GM23338 (cell line): Measurements from ENCODE around the gene RASGRP4. TPM values are rescaled to one million over a fixed set of nuclear protein-coding genes. Genes with fewer than 3 reads are reported as not detected.

Experiments
- ATAC-seq: fragments of 200-7000 bp; cut with Tn5 transposase; 3 replicates; pipeline ENCODE4 v1.9.1; 2020
- DNase-seq: peaks from one replicate; pipeline ENCODE4 v3.0.0-alpha.2; 2015; ENCODE audit warnings: low spot score
- H2AFZ ChIP-seq: fragments of 200-600 bp; sonication (generic); 2 replicates; pipeline ENCODE4 v1.8.0; 2016; ENCODE audit warnings: antibody characterized with exemption, mild to moderate bottlenecking, moderate library complexity
- H3F3A ChIP-seq: fragments of 200-600 bp; sonication (generic); replicated peaks from 2 replicates; pipeline ENCODE4 v1.8.0; 2017; ENCODE audit warnings: antibody characterized with exemption, mixed run types, low read depth
- H3K27ac ChIP-seq: fragments of 200-600 bp; sonication (generic); 2 replicates; pipeline ENCODE4 v1.6.1; 2016; ENCODE audit warnings: low read depth
- H3K27me3 ChIP-seq: fragments of 200-600 bp; sonication (generic); 2 replicates; pipeline ENCODE4 v1.8.0; 2016; ENCODE audit warnings: mild to moderate bottlenecking, mixed run types, moderate library complexity; ENCODE audit not compliant: insufficient read depth
- H3K36me3 ChIP-seq: fragments of 200-600 bp; sonication (generic); 2 replicates; pipeline ENCODE4 v1.8.0; 2016; ENCODE audit warnings: mild to moderate bottlenecking; ENCODE audit not compliant: insufficient read depth
- H3K4me1 ChIP-seq: fragments of 200-600 bp; sonication (generic); 2 replicates; pipeline ENCODE4 v1.8.0; 2016; ENCODE audit warnings: mild to moderate bottlenecking, moderate library complexity; ENCODE audit not compliant: insufficient read depth
- H3K4me2 ChIP-seq: fragments of 200-600 bp; sonication (generic); 2 replicates; pipeline ENCODE4 v1.7.1; 2017; ENCODE audit warnings: mixed run types
- H3K4me3 ChIP-seq: fragments of 200-600 bp; sonication (generic); 2 replicates; pipeline ENCODE4 v1.6.1; 2016; ENCODE audit warnings: mixed run types
- H3K79me2 ChIP-seq: fragments of 200-600 bp; sonication (generic); replicated peaks from 2 replicates; pipeline ENCODE4 v1.8.0; 2017; ENCODE audit warnings: mild to moderate bottlenecking; ENCODE audit not compliant: insufficient read depth
- H3K9me2 ChIP-seq: fragments of 200-600 bp; sonication (generic); 2 replicates; pipeline ENCODE4 v1.8.0; 2017; ENCODE audit not compliant: insufficient read depth
- H4K20me1 ChIP-seq: fragments of 200-600 bp; sonication (generic); replicated peaks from 2 replicates; pipeline ENCODE4 v1.8.0; 2017; ENCODE audit warnings: mild to moderate bottlenecking; ENCODE audit not compliant: insufficient read depth
- H3K27ac Mint-ChIP-seq: 2 replicates; pipeline ENCODE4 v1.8.0; 2020; ENCODE audit warnings: inconsistent platforms, mild to moderate bottlenecking, moderate library complexity, mixed read lengths
- H3K27me3 Mint-ChIP-seq: 3 replicates; pipeline ENCODE4 v1.8.0; 2022; ENCODE audit warnings: low read depth, mild to moderate bottlenecking, moderate library complexity, mixed read lengths, inconsistent platforms; ENCODE audit not compliant: insufficient read depth, poor library complexity
- H3K36me3 Mint-ChIP-seq: 3 replicates; pipeline ENCODE4 v1.8.0; 2021; ENCODE audit warnings: low read depth, mild to moderate bottlenecking, inconsistent platforms, moderate library complexity, mixed read lengths
- H3K4me1 Mint-ChIP-seq: 3 replicates; pipeline ENCODE4 v1.8.0; 2020; ENCODE audit warnings: mild to moderate bottlenecking, inconsistent platforms, mixed read lengths
- H3K4me3 Mint-ChIP-seq: 3 replicates; pipeline ENCODE4 v1.8.0; 2021; ENCODE audit warnings: moderate library complexity, mild to moderate bottlenecking, inconsistent platforms, mixed read lengths
- H3K9me3 Mint-ChIP-seq: 3 replicates; pipeline ENCODE4 v1.8.0; 2020; ENCODE audit warnings: moderate library complexity, mild to moderate bottlenecking, inconsistent platforms, mixed read lengths
- CREB1 ChIP-seq: fragments of 250-450 bp; sonication (Bioruptor Pico); IDR thresholded peaks from 2 replicates; pipeline ENCODE4 v1.5.0; 2020; ENCODE audit warnings: low read depth, mild to moderate bottlenecking, moderate library complexity
- JUNB ChIP-seq: IDR thresholded peaks from one replicate; pipeline ENCODE4 v1.6.1; 2016; ENCODE audit warnings: antibody characterized with exemption; ENCODE audit not compliant: unreplicated experiment
- NANOG ChIP-seq: IDR thresholded peaks from 2 replicates; pipeline ENCODE4 v1.6.1; 2016; ENCODE audit warnings: antibody characterized with exemption, borderline replicate concordance
- POLR2AphosphoS5 ChIP-seq: IDR thresholded peaks from 2 replicates; pipeline ENCODE4 v1.6.1; 2016; ENCODE audit warnings: antibody characterized with exemption, low read depth
- STAT1 ChIP-seq: IDR thresholded peaks from one replicate; pipeline ENCODE4 v1.6.1; 2016; ENCODE audit warnings: antibody characterized with exemption; ENCODE audit not compliant: unreplicated experiment
- ZNF114 ChIP-seq: fragments of 250-450 bp; sonication (Bioruptor Pico); IDR thresholded peaks from 2 replicates; pipeline ENCODE4 v1.5.0; 2020; ENCODE audit warnings: mild to moderate bottlenecking, moderate library complexity
- polyA plus RNA-seq: library from polyadenylated mRNA; unstranded; fragments of >200 nt; fragmentation: Nextera tagmentation; extraction: Ambion mirVana; gene quantifications from 2 replicates; pipeline ENCODE4 v1.2.1, GENCODE V29; 2016
- total RNA-seq: library from RNA; depleted of rRNA; stranded (reverse); fragments of >200 nt; shearing (Covaris generic); gene quantifications from 2 replicates; pipeline ENCODE4 v1.2.3, GENCODE V29; 2014
- TF ChIP-seq, protein P1 (sequence below): fragments of 250-450 bp; sonication (Bioruptor Pico); IDR thresholded peaks from 2 replicates; pipeline ENCODE4 v1.5.0; 2020; ENCODE audit warnings: mild to moderate bottlenecking, moderate library complexity
- TF ChIP-seq, protein P2 (sequence below): IDR thresholded peaks from one replicate; pipeline ENCODE4 v1.6.1; 2018; ENCODE audit warnings: antibody characterized with exemption; ENCODE audit not compliant: unreplicated experiment

Gene RASGRP4
- total and polyA plus RNA-seq, 2 experiments from 2014 or later: 1.6 to 3.6 TPM

DNA sequence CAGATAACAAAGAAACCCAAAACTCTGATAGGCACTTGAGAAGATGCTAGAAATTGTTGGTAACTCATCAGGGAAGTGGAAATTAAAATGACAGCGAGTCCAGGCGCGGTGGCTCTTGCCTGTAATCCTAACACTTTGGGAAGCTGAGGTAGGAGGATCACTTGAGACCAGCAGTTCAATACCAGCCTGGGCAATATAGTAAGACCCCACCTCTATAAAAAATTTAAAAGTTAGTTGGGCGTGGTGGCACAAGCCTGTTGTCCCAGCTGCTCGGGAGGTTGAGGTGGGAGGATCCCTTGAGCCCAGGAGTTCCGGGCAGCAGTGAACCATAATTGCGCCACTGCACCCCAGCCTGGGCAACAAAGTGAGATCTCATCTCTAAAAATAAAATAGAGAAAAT, 4.9 kb upstream of the RASGRP4 start (continued):
- TF ChIP-seq, protein P1, sequence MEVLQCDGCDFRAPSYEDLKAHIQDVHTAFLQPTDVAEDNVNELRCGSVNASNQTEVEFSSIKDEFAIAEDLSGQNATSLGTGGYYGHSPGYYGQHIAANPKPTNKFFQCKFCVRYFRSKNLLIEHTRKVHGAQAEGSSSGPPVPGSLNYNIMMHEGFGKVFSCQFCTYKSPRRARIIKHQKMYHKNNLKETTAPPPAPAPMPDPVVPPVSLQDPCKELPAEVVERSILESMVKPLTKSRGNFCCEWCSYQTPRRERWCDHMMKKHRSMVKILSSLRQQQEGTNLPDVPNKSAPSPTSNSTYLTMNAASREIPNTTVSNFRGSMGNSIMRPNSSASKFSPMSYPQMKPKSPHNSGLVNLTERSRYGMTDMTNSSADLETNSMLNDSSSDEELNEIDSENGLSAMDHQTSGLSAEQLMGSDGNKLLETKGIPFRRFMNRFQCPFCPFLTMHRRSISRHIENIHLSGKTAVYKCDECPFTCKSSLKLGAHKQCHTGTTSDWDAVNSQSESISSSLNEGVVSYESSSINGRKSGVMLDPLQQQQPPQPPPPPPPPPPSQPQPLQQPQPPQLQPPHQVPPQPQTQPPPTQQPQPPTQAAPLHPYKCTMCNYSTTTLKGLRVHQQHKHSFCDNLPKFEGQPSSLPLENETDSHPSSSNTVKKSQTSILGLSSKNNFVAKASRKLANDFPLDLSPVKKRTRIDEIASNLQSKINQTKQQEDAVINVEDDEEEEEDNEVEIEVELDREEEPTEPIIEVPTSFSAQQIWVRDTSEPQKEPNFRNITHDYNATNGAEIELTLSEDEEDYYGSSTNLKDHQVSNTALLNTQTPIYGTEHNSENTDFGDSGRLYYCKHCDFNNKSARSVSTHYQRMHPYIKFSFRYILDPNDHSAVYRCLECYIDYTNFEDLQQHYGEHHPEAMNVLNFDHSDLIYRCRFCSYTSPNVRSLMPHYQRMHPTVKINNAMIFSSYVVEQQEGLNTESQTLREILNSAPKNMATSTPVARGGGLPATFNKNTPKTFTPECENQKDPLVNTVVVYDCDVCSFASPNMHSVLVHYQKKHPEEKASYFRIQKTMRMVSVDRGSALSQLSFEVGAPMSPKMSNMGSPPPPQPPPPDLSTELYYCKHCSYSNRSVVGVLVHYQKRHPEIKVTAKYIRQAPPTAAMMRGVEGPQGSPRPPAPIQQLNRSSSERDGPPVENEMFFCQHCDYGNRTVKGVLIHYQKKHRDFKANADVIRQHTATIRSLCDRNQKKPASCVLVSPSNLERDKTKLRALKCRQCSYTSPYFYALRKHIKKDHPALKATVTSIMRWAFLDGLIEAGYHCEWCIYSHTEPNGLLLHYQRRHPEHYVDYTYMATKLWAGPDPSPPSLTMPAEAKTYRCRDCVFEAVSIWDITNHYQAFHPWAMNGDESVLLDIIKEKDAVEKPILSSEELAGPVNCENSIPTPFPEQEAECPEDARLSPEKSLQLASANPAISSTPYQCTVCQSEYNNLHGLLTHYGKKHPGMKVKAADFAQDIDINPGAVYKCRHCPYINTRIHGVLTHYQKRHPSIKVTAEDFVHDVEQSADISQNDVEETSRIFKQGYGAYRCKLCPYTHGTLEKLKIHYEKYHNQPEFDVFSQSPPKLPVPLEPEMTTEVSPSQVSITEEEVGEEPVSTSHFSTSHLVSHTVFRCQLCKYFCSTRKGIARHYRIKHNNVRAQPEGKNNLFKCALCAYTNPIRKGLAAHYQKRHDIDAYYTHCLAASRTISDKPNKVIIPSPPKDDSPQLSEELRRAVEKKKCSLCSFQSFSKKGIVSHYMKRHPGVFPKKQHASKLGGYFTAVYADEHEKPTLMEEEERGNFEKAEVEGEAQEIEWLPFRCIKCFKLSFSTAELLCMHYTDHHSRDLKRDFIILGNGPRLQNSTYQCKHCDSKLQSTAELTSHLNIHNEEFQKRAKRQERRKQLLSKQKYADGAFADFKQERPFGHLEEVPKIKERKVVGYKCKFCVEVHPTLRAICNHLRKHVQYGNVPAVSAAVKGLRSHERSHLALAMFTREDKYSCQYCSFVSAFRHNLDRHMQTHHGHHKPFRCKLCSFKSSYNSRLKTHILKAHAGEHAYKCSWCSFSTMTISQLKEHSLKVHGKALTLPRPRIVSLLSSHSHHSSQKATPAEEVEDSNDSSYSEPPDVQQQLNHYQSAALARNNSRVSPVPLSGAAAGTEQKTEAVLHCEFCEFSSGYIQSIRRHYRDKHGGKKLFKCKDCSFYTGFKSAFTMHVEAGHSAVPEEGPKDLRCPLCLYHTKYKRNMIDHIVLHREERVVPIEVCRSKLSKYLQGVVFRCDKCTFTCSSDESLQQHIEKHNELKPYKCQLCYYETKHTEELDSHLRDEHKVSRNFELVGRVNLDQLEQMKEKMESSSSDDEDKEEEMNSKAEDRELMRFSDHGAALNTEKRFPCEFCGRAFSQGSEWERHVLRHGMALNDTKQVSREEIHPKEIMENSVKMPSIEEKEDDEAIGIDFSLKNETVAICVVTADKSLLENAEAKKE (CRISPR knock-in tag): no peak
- TF ChIP-seq JUNB (no peak), POLR2AphosphoS5 (no peak), NANOG (no peak), STAT1 (no peak)
- TF ChIP-seq, protein P2, sequence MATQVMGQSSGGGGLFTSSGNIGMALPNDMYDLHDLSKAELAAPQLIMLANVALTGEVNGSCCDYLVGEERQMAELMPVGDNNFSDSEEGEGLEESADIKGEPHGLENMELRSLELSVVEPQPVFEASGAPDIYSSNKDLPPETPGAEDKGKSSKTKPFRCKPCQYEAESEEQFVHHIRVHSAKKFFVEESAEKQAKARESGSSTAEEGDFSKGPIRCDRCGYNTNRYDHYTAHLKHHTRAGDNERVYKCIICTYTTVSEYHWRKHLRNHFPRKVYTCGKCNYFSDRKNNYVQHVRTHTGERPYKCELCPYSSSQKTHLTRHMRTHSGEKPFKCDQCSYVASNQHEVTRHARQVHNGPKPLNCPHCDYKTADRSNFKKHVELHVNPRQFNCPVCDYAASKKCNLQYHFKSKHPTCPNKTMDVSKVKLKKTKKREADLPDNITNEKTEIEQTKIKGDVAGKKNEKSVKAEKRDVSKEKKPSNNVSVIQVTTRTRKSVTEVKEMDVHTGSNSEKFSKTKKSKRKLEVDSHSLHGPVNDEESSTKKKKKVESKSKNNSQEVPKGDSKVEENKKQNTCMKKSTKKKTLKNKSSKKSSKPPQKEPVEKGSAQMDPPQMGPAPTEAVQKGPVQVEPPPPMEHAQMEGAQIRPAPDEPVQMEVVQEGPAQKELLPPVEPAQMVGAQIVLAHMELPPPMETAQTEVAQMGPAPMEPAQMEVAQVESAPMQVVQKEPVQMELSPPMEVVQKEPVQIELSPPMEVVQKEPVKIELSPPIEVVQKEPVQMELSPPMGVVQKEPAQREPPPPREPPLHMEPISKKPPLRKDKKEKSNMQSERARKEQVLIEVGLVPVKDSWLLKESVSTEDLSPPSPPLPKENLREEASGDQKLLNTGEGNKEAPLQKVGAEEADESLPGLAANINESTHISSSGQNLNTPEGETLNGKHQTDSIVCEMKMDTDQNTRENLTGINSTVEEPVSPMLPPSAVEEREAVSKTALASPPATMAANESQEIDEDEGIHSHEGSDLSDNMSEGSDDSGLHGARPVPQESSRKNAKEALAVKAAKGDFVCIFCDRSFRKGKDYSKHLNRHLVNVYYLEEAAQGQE: no peak

DNA sequence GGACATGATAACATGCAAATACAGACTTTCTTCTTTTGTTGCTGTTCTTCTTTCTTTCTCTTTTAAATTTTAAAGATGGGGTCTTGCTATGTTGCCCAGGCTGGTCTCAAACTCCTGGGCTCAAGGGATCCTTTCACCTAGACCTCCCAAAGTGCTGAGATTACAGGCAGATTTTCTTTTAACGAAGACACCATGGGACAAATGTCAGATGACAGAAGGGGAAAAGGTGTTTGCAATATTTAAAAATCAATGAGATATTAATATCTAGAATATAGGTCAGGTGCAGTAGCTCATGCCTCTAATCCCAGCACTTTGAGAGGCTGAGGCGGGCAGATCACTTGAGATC, 3.8 kb upstream of the RASGRP4 start:
- H3K4me1 ChIP-seq: peaks cover 34% of the 10 kb centered on the region
- H3F3A ChIP-seq: peaks cover 26% of the 10 kb centered on the region
- Mint-ChIP-seq H3K36me3 (no peaks in the 10 kb centered on the region), H3K9me3 (no peaks in the 10 kb centered on the region), H3K27ac (no peak overlapping the region), H3K27me3 (peaks cover 19% of the 10 kb centered on the region), H3K4me3 (no peak overlapping the region), H3K4me1 (peaks cover 21% of the 10 kb centered on the region)
- no peak overlapping the region for H3K4me3 ChIP-seq
- peak overlapping the region; percentile 66; the same call in 1 of the 2 replicates for H3K27ac ChIP-seq
- DNase-seq: no peak
- no peak overlapping the region for H3K4me2 ChIP-seq
- 0 out of 2 replicates have a peak, but pooled peaks cover 3% of the 10 kb centered on the region for H3K79me2 ChIP-seq
- H2AFZ ChIP-seq: no peak overlapping the region
- no peak for ATAC-seq
- H3K9me2 ChIP-seq: no peaks in the 10 kb centered on the region
- no peaks in the 10 kb centered on the region for H4K20me1 ChIP-seq
- no peaks in the 10 kb centered on the region for H3K36me3 ChIP-seq
- TF ChIP-seq ZNF114 (CRISPR knock-in tag): no peak
- TF ChIP-seq STAT1: no peak
- TF ChIP-seq CREB1 (CRISPR knock-in tag): no peak
- H3K27me3 ChIP-seq: no peaks in the 10 kb centered on the region
